NT2/D1 (cell line): ENCODE results near the gene PRKAR2A.

Source experiments
- SUZ12 ChIP-seq: IDR thresholded peaks from 2 replicates; pipeline ENCODE4 v1.6.1; 2011; ENCODE audit not compliant: insufficient read length, insufficient read depth; ENCODE audit errors: extremely low read depth
- ZNF274 ChIP-seq: IDR thresholded peaks from 2 replicates; pipeline ENCODE4 v1.6.1; 2011; ENCODE audit warnings: mild to moderate bottlenecking, low read depth, low read length

DNA sequence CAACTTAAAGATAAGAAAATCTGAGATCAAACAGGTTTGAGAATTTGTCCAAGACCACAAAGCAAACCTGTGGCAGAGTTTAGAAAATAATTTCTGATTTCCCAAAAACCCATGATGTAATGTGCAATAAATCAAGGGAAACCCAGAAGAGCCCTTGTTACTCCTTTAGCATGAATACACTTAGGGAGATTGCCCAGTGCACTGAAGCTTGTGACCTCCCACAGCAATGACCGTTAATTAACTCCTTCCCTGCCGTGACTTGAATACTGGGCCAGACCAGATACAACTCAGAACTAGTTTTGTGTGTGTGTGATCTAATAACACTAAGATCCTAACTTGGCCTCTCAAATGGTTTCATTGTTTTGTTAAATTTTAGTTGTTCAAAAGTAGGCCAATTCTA, 2.5 kb downstream of the PRKAR2A start:
- TF ChIP-seq SUZ12 (no peak), ZNF274 (no peak)
